HCT116 (cell line): ENCODE results near the gene DDX55. TPM values are rescaled to one million over a fixed set of nuclear protein-coding genes. Genes with fewer than 3 reads are reported as not detected.

Experiments used
- ATAC-seq: fragments of 200-7000 bp; cut with Tn5 transposase; 2 replicates; pipeline ENCODE4 v1.9.1; 2020; ENCODE audit warnings: mild to moderate bottlenecking, moderate library complexity
- BruUV-seq: library from RNA; stranded (reverse); fragments of 400-500 nt; replicated peaks from 2 replicates; lab custom pipeline; 2021; lab: Mats Ljungman, UMichigan
- CTCF ChIA-PET: fragments of 300-600 bp; sonication (Branson Sonifier 250); formaldehyde crosslinking; loops from one replicate; lab custom pipeline; 2021; ENCODE audit warnings: antibody characterized with exemption; lab: Charles Lee
- POLR2A ChIA-PET: fragments of 300-600, 350-600 bp; sonication (Branson Sonifier 250); formaldehyde crosslinking; loops from one replicate; lab custom pipeline; 2021; ENCODE audit warnings: antibody characterized with exemption; lab: Charles Lee
- RAD21 ChIA-PET, 2 experiments: fragments of 300-600 bp; sonication (Branson Sonifier 250); formaldehyde crosslinking; loops; one replicate each; lab custom pipeline; 2023; ENCODE audit warnings: low total read pairs in 2 of 2; ENCODE audit not compliant: uncharacterized antibody in 2 of 2, unreplicated experiment in 2 of 2, low non-redundant PET in 1 of 2; lab: Charles Lee
- DNase-seq: peaks from one replicate; pipeline ENCODE4 v3.0.0-alpha.2; 2010; ENCODE audit warnings: low read depth, low spot score
- H2AFZ ChIP-seq: fragments of 200-600 bp; shearing (Covaris generic), sonication (generic); 2 replicates; pipeline ENCODE4 v1.6.1; 2017; ENCODE audit warnings: low read depth, mixed run types, mixed read lengths, antibody characterized with exemption, low read length; ENCODE audit not compliant: poor library complexity, severe bottlenecking
- H3K27ac ChIP-seq: 2 replicates; pipeline ENCODE4 v1.5.1; 2012; ENCODE audit warnings: low read depth, low read length
- H3K27me3 ChIP-seq: fragments of 200-600 bp; sonication (generic); 2 replicates; pipeline ENCODE4 v1.6.1; 2016; ENCODE audit warnings: mixed run types, low read length, mixed read lengths; ENCODE audit not compliant: insufficient read depth
- H3K36me3 ChIP-seq, 2 experiments: fragments of 200-500 bp in 1 of 2; fragments of 200-600 bp in 1 of 2; sonication (Bioruptor generic) in 1 of 2; sonication (generic) in 1 of 2; 2 replicates each; pipeline versions ENCODE4 v1.5.1 to v1.6.1; 2014 to 2016; ENCODE audit warnings: low read length in 2 of 2, inconsistent platforms in 1 of 2, mixed read lengths in 1 of 2, mixed run types in 1 of 2; ENCODE audit not compliant: insufficient read depth in 2 of 2, control insufficient read depth in 1 of 2
- H3K4me1 ChIP-seq, 2 experiments: fragments of 200-600 bp in 1 of 2; sonication (generic) in 1 of 2; 2 replicates each; pipeline versions ENCODE4 v1.5.1 to v1.6.1; 2012 to 2017; ENCODE audit warnings: low read length in 2 of 2, inconsistent platforms in 1 of 2, mild to moderate bottlenecking in 1 of 2, mixed read lengths in 1 of 2, mixed run types in 1 of 2, moderate library complexity in 1 of 2; ENCODE audit not compliant: insufficient read depth in 2 of 2, control insufficient read depth in 1 of 2
- H3K4me2 ChIP-seq: fragments of 200-600 bp; sonication (generic); 2 replicates; pipeline ENCODE4 v1.6.1; 2017; ENCODE audit warnings: mixed run types, low read length, mixed read lengths
- H3K4me3 ChIP-seq, 2 experiments: fragments of 200-600 bp in 1 of 2; sonication (generic) in 1 of 2; replicated peaks in 1 of 2; 2 replicates each; pipeline ENCODE4 v1.5.1; 2011 to 2016; ENCODE audit warnings: low read length in 2 of 2, control low read depth in 1 of 2, low read depth in 1 of 2, mild to moderate bottlenecking in 1 of 2, mixed read lengths in 1 of 2, mixed run types in 1 of 2
- H3K79me2 ChIP-seq: fragments of 200-600 bp; sonication (generic); 2 replicates; pipeline ENCODE4 v1.6.1; 2017; ENCODE audit warnings: mild to moderate bottlenecking, mixed run types, low read length, moderate library complexity, mixed read lengths; ENCODE audit not compliant: insufficient read depth
- H3K9ac ChIP-seq: fragments of 200-600 bp; sonication (generic); 2 replicates; pipeline ENCODE4 v1.6.1; 2016; ENCODE audit warnings: low read length, mixed read lengths
- H3K9me2 ChIP-seq: fragments of 200-600 bp; sonication (generic), shearing (Covaris generic); 2 replicates; pipeline ENCODE4 v1.6.1; 2017; ENCODE audit warnings: mixed run types, mild to moderate bottlenecking, moderate library complexity; ENCODE audit not compliant: insufficient read depth
- H3K9me3 ChIP-seq, 2 experiments: fragments of 200-500 bp in 1 of 2; fragments of 200-600 bp in 1 of 2; sonication (Bioruptor generic) in 1 of 2; sonication (generic) in 1 of 2; 2 replicates each; pipeline ENCODE4 v1.6.1; 2014 to 2017; ENCODE audit warnings: low read length in 2 of 2, mixed read lengths in 2 of 2, inconsistent platforms in 1 of 2, low read depth in 1 of 2, mild to moderate bottlenecking in 1 of 2, mixed run types in 1 of 2, moderate library complexity in 1 of 2; ENCODE audit not compliant: control insufficient read depth in 1 of 2, insufficient read depth in 1 of 2
- H4K20me1 ChIP-seq: fragments of 200-600 bp; sonication (generic), shearing (Covaris generic); 2 replicates; pipeline ENCODE4 v1.6.1; 2017; ENCODE audit warnings: mixed run types, mild to moderate bottlenecking, moderate library complexity; ENCODE audit not compliant: insufficient read depth
- EGR1 ChIP-seq: IDR thresholded peaks from 2 replicates; pipeline ENCODE4 v1.6.1; 2012; ENCODE audit warnings: low read depth
- ELF1 ChIP-seq: IDR thresholded peaks from 2 replicates; pipeline ENCODE4 v1.6.1; 2012; ENCODE audit warnings: low read depth, borderline replicate concordance
- EZH2 ChIP-seq: fragments of 200-600 bp; sonication (generic); IDR thresholded peaks from 2 replicates; pipeline ENCODE4 v1.6.1; 2017; ENCODE audit warnings: antibody characterized with exemption, mixed run types
- EZH2phosphoT487 ChIP-seq: fragments of 200-600 bp; IDR thresholded peaks from 2 replicates; pipeline ENCODE4 v1.6.1; 2018; ENCODE audit warnings: antibody characterized with exemption, borderline replicate concordance
- FOSL1 ChIP-seq: IDR thresholded peaks from 2 replicates; pipeline ENCODE4 v1.6.1; 2012; ENCODE audit warnings: low read depth
- SIN3A ChIP-seq: IDR thresholded peaks from 2 replicates; pipeline ENCODE4 v1.6.1; 2012; ENCODE audit warnings: low read depth
- SRF ChIP-seq: IDR thresholded peaks from 2 replicates; pipeline ENCODE4 v1.6.1; 2012; ENCODE audit warnings: low read depth
- TCF7L2 ChIP-seq: IDR thresholded peaks from 2 replicates; pipeline ENCODE4 v1.7.0; 2011; ENCODE audit warnings: borderline replicate concordance, inconsistent platforms; ENCODE audit not compliant: insufficient read depth, insufficient read length; ENCODE audit errors: extremely low read depth
- ZFX ChIP-seq: fragments of 450-650 bp; IDR thresholded peaks from 2 replicates; pipeline ENCODE4 v1.6.1; 2017
- ZNF274 ChIP-seq: fragments of 200-500 bp; sonication (Bioruptor generic); IDR thresholded peaks from 2 replicates; pipeline ENCODE4 v1.6.1; 2014; ENCODE audit warnings: mild to moderate bottlenecking, low read depth, low read length, inconsistent platforms
- intact Hi-C: fragments of 100-400 bp; cut with micrococcal nuclease; formaldehyde crosslinking; loops from 2 replicates; pipeline ENCODE4 v1.10.0; 2022
- total RNA-seq: library from RNA; stranded (reverse); gene quantifications from one replicate; pipeline ENCODE4 v1.2.1, GENCODE V29; 2021; ENCODE audit not compliant: unreplicated experiment
- TF ChIP-seq, protein P1 (sequence below): IDR thresholded peaks from 2 replicates; pipeline ENCODE4 v1.6.1; 2011; ENCODE audit warnings: mild to moderate bottlenecking, low read length, moderate library complexity; ENCODE audit not compliant: insufficient replicate concordance; ENCODE audit errors: extremely low read depth
- TF ChIP-seq, protein P2 (sequence below): IDR thresholded peaks from 2 replicates; pipeline ENCODE4 v1.6.1; 2012
- TF ChIP-seq, protein P3 (sequence below), 3 experiments: fragments of 200-600 bp in 1 of 3; sonication (generic) in 1 of 3; IDR thresholded peaks in 2 of 3; conservative IDR thresholded peaks in 1 of 3; 2 replicates each; pipeline ENCODE4 v1.5.1; 2012 to 2017; ENCODE audit warnings: low read depth in 2 of 3, low read length in 2 of 3, antibody characterized with exemption in 1 of 3, borderline replicate concordance in 1 of 3, control low read depth in 1 of 3, mild to moderate bottlenecking in 1 of 3, mixed read lengths in 1 of 3, mixed run types in 1 of 3, moderate library complexity in 1 of 3; ENCODE audit not compliant: insufficient read depth in 1 of 3
- TF ChIP-seq, protein P4 (sequence below): IDR thresholded peaks from 2 replicates; pipeline ENCODE4 v1.6.1; 2012; ENCODE audit warnings: low read depth

Gene DDX55
- total RNA-seq, 1 experiment from 2014 or later, result 41.8 TPM

DNA sequence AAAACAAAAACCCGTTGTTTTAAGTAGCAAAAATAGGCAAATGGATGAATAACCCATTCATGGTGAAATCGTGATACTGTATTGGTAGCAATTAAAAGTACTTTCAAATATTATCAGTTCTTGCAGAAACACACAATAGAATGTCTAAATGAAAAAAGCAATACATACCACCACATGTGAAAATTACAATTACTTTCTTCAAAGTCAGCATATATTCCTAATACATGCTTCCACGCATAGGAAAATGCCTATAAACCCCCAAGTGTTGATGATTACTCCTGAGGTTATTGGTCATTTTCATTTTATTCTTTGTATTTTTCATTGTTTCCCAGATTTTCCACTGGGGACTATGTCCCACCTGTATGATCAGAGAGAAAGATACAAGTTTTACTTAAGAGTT lies 15.2 kb downstream of the DDX55 start (continued):
- TF ChIP-seq SIN3A (no peak), ELF1 (no peak), ZFX (no peak), EZH2phosphoT487 (no peak)
- TF ChIP-seq, protein P1, sequence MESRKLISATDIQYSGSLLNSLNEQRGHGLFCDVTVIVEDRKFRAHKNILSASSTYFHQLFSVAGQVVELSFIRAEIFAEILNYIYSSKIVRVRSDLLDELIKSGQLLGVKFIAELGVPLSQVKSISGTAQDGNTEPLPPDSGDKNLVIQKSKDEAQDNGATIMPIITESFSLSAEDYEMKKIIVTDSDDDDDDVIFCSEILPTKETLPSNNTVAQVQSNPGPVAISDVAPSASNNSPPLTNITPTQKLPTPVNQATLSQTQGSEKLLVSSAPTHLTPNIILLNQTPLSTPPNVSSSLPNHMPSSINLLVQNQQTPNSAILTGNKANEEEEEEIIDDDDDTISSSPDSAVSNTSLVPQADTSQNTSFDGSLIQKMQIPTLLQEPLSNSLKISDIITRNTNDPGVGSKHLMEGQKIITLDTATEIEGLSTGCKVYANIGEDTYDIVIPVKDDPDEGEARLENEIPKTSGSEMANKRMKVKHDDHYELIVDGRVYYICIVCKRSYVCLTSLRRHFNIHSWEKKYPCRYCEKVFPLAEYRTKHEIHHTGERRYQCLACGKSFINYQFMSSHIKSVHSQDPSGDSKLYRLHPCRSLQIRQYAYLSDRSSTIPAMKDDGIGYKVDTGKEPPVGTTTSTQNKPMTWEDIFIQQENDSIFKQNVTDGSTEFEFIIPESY, result no peak
- TF ChIP-seq, all 23 proteins: peak for 0

DNA sequence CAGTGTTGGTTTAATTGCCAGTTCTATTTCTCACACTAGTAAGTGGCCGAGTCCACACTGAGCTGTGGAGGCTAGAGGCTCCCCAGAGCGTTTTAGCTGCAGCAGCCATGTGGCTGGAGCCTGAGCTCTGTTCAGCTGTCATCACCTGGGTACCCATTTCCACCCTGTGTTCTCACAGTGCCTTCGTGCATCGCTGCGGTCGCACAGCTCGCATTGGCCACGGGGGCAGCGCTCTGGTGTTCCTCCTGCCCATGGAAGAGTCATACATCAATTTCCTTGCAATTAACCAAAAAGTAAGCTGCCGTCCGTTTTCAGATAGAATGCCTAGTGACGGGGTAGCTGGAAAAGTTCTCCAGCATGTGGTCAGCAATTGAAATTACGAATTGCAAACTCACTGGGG lies 15.7 kb downstream of the DDX55 start:
- ChIA-PET CTCF (interaction anchor here (1.2 kb wide), 1 partner anchor 380 kb away, joined by 4 read pairs; no protein-coding TSS in a partner anchor), RAD21 (no interaction called here), POLR2A (no interaction called here)
- H3K79me2 ChIP-seq, result peaks cover 40% of the 10 kb centered on the region
- intact Hi-C loops, result no loop called here
- H3K4me2 ChIP-seq, result no peak overlapping the region
- no peak overlapping the region for H3K9ac ChIP-seq
- no peak for DNase-seq
- TF ChIP-seq, protein P2, sequence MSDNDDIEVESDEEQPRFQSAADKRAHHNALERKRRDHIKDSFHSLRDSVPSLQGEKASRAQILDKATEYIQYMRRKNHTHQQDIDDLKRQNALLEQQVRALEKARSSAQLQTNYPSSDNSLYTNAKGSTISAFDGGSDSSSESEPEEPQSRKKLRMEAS, result no peak
- no peak for TF ChIP-seq EGR1
- no peak for TF ChIP-seq TCF7L2
- TF ChIP-seq ZNF274, result no peak
- TF ChIP-seq FOSL1, result no peak
- TF ChIP-seq, protein P3, sequence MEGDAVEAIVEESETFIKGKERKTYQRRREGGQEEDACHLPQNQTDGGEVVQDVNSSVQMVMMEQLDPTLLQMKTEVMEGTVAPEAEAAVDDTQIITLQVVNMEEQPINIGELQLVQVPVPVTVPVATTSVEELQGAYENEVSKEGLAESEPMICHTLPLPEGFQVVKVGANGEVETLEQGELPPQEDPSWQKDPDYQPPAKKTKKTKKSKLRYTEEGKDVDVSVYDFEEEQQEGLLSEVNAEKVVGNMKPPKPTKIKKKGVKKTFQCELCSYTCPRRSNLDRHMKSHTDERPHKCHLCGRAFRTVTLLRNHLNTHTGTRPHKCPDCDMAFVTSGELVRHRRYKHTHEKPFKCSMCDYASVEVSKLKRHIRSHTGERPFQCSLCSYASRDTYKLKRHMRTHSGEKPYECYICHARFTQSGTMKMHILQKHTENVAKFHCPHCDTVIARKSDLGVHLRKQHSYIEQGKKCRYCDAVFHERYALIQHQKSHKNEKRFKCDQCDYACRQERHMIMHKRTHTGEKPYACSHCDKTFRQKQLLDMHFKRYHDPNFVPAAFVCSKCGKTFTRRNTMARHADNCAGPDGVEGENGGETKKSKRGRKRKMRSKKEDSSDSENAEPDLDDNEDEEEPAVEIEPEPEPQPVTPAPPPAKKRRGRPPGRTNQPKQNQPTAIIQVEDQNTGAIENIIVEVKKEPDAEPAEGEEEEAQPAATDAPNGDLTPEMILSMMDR (IDR thresholded peaks at IDR 0.05 in 2 of 3, conservative IDR thresholded peaks at IDR 0.05 in 1 of 3; ENCODE audit: borderline replicate concordance in 1 of 3, insufficient read depth in 1 of 3, low read depth in 2 of 3, low read length in 2 of 3), result no peak
- TF ChIP-seq SRF, result no peak
- no peak for TF ChIP-seq EZH2
- TF ChIP-seq, protein P4, sequence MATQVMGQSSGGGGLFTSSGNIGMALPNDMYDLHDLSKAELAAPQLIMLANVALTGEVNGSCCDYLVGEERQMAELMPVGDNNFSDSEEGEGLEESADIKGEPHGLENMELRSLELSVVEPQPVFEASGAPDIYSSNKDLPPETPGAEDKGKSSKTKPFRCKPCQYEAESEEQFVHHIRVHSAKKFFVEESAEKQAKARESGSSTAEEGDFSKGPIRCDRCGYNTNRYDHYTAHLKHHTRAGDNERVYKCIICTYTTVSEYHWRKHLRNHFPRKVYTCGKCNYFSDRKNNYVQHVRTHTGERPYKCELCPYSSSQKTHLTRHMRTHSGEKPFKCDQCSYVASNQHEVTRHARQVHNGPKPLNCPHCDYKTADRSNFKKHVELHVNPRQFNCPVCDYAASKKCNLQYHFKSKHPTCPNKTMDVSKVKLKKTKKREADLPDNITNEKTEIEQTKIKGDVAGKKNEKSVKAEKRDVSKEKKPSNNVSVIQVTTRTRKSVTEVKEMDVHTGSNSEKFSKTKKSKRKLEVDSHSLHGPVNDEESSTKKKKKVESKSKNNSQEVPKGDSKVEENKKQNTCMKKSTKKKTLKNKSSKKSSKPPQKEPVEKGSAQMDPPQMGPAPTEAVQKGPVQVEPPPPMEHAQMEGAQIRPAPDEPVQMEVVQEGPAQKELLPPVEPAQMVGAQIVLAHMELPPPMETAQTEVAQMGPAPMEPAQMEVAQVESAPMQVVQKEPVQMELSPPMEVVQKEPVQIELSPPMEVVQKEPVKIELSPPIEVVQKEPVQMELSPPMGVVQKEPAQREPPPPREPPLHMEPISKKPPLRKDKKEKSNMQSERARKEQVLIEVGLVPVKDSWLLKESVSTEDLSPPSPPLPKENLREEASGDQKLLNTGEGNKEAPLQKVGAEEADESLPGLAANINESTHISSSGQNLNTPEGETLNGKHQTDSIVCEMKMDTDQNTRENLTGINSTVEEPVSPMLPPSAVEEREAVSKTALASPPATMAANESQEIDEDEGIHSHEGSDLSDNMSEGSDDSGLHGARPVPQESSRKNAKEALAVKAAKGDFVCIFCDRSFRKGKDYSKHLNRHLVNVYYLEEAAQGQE, result no peak
- TF ChIP-seq EZH2phosphoT487, result no peak
- TF ChIP-seq ZFX, result no peak
- no peaks in the 10 kb centered on the region for H3K9me2 ChIP-seq
- no peak for ATAC-seq
- peaks cover 72 to 86% of the 10 kb centered on the region in 2 experiments for H3K36me3 ChIP-seq
- no peak overlapping the region for H3K27ac ChIP-seq
- no peaks in the 10 kb centered on the region; a peak in 1 of 4 replicates for H3K4me1 ChIP-seq
- H3K27me3 ChIP-seq, result no peaks in the 10 kb centered on the region
- no peak overlapping the region for H2AFZ ChIP-seq
- H4K20me1 ChIP-seq, result peaks cover 30% of the 10 kb centered on the region
- H3K9me3 ChIP-seq, result no peaks in the 10 kb centered on the region
- H3K4me3 ChIP-seq, result no peak overlapping the region
- BruUV-seq, result no TSS peak
